GM12874 (cell line): ENCODE measurements around the gene CYP8B1.

ENCODE experiments used
- CTCF ChIP-seq: IDR thresholded peaks from 2 replicates; pipeline ENCODE4 v1.5.1; 2011; ENCODE audit warnings: low read depth, mild to moderate bottlenecking, control low read depth, low read length, moderate library complexity; ENCODE audit not compliant: insufficient read depth

The CYP8B1 gene

DNA sequence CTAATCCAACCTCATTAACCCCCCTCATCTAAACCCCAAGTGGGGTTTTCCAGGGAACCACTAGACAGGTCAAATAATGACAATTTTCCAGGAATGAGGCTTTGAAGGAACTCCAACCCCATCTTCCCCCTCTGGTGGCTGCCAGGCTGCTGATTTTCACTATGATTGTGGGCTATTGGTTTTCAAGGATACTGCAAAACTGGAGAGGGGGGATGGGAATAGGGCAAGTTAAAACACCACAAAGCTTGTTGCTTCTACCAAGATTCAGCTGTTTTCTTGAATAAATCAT lies 19.8 kb upstream of the CYP8B1 start:
- no peak for TF ChIP-seq CTCF

DNA sequence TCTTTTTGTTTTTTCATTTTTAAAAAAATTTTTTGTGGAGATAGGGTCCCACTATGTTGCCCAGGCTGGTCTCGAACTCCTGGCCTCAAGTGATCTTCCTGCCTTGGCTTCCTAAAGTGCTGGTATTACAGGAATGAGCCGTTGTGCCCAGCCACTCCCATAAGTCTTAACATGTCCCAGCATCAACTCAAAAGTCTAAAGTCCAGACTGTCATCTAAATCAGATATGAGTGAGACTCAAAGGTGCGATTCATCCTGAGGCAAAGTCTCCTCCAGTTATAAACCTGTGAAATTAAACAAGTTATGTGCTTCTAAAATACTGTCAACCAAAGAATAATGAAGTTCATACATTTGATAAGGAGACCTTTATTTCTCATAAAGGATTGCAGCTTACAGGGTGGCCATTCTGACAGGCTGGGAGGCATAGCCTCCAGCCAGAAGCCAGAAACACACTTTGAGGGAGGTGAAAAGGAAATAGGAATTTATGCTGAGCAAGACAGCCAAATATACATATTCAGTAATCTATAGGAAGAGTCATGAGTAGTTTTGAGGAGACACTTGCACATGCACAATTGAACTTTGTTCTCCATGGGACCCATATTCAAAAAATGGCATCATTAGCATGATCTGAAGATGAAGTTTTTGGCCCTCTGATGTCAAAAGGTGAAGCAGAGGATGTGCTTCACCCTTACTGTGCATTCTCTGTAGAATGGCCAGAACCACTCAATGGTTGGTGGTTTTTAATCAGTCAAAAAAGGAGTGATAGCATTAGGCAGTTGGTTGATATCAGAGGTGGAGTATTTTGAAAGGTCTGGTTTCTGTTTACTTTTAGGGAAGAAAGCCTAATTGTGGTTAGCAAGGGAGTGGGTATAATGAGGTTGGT lies 19.3 kb upstream of the CYP8B1 start:
- TF ChIP-seq CTCF = no peak

- no peak for TF ChIP-seq CTCF
Observed at GRCh38 chr3:42892807-42893206, 17.1 kb upstream of the CYP8B1 start.

- TF ChIP-seq CTCF = no peak
Observed at GRCh38 chr3:42892169-42892568, 16.5 kb upstream of the CYP8B1 start.

DNA sequence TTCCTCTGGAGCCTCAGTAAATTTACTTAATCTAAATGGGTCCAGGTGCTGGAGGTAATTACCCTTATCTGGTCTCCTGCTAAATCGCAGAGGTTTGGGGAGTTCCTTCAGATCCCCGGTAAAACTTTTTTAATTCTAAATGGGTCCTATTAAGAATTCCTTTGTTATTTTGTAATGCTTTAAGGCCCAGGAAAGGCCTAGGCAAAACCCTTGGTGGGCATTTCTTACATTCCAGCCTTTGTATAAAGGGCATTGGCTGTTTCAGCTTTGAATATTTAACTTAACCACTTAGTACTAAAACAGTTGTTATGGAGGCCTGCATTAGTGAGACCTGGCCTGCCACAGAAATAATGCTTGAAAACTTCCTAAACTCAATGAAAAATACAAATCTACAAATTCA lies 15.4 kb upstream of the CYP8B1 start:
- no peak for TF ChIP-seq CTCF

DNA sequence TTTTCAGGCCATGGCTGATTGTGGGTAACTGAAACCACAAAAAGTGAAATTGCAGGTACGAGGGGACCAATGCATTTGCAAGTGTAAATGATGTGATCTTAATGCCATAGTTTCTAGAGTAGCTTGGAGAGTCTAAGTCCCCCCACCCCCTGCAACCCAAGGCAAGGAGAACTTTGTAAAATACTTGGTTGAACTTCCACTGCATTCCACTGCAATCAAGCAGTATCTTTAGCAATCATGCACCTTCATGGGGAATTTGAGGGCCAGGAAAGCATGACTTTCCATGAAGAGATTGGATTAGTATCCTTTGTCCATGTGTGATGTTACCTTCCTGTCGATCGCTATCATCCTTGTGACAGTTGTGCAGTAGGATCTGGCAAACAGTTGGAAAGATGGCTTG lies 11.4 kb upstream of the CYP8B1 start:
- no peak for TF ChIP-seq CTCF

DNA sequence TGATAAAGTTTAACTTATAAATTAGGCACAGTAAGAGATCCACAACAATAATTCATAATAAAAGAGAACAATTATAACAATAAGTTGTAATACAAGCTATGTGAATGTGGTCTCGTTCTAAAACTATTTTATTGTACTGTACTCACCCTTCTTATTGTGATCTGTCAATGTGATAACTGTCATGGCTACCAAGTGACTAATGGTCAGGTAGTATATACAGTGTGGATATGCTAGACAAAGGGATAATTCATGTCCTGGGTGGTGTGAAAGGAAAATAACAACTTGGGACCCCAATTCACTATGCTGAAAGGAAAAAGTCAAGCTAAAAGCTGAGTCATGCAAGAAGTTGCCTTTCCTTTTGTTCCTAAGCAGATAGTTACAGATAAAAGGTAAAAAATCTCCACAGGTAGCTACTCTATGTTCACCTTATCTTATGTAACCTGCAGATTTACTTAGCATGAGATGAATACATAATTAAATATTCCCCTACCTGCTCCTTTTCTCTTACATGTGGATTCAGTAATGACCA lies 10.7 kb upstream of the CYP8B1 start:
- no peak for TF ChIP-seq CTCF
